ENCODE data around the gene WDR86.

The WDR86 gene

GRCh38 chr7:151390598-151391357 lies 19.1 kb downstream of the WDR86 start:
- FAIRE-seq: no peak

GRCh38 chr7:151389768-151390597 lies 19.9 kb downstream of the WDR86 start:
- FAIRE-seq: no peak

GRCh38 chr7:151389096-151389767 lies 20.6 kb downstream of the WDR86 start:
- FAIRE-seq: no peak

- FAIRE-seq: no peak
These were observed 21.4 kb downstream of the WDR86 start for GRCh38 chr7:151388430-151388829.

- no peak for FAIRE-seq
These were observed 21.9 kb downstream of the WDR86 start for GRCh38 chr7:151388007-151388297.

- FAIRE-seq: no peak
These were observed 22.5 kb downstream of the WDR86 start for GRCh38 chr7:151387161-151388006.

GRCh38 chr7:151386301-151387160 lies 23.3 kb downstream of the WDR86 start:
- FAIRE-seq: no peak

- no peak for FAIRE-seq
These were observed 24.1 kb downstream of the WDR86 start for GRCh38 chr7:151385626-151386300.

- no peak for FAIRE-seq
These were observed 24.8 kb downstream of the WDR86 start for GRCh38 chr7:151384776-151385625.

GRCh38 chr7:151384352-151384697 lies 25.5 kb downstream of the WDR86 start:
- FAIRE-seq: no peak

- FAIRE-seq: no peak
These were observed 26.0 kb downstream of the WDR86 start for GRCh38 chr7:151383638-151384351.

- no peak for FAIRE-seq
These were observed 27.6 kb downstream of the WDR86 start for GRCh38 chr7:151382079-151382885.

- no peak for FAIRE-seq
These were observed 28.3 kb downstream of the WDR86 start for GRCh38 chr7:151381348-151382078.

GRCh38 chr7:151381098-151381347 lies 28.8 kb downstream of the WDR86 start:
- FAIRE-seq: no peak

GRCh38 chr7:151380199-151381097 lies 29.4 kb downstream of the WDR86 start:
- no peak for FAIRE-seq

- no peak for FAIRE-seq
These were observed 30.2 kb downstream of the WDR86 start for GRCh38 chr7:151379534-151380198.

GRCh38 chr7:151379193-151379520 lies 30.7 kb downstream of the WDR86 start:
- no peak for FAIRE-seq
